Heart left ventricle (tissue), 16 donors: ENCODE data around the gene ZNF177. TPM values are rescaled to one million over a fixed set of nuclear protein-coding genes. Genes with fewer than 3 reads are reported as not detected.

ENCODE experiments used
- ATAC-seq, 4 donors: fragments of 200-7000 bp; cut with Tn5 transposase; one replicate each; pipeline ENCODE4 v1.9.1; 2020 to 2022; ENCODE audit warnings: moderate library complexity in 4 of 4, mild to moderate bottlenecking in 3 of 4, moderate number of reproducible peaks in 1 of 4
- DNase-seq, 5 donors: peaks; one replicate each; pipeline ENCODE4 v3.0.0-alpha.2; 2020
- H3K27ac ChIP-seq, 12 donors: fragments of 200-600 bp; sonication (generic) in 4 of 12; one replicate each; pipeline versions ENCODE4 v1.5.0 to v1.8.0; 2016 to 2022; ENCODE audit warnings: mild to moderate bottlenecking in 2 of 12
- H3K27me3 ChIP-seq, 9 donors: fragments of 200-600 bp; sonication (generic) in 2 of 9; one replicate each; pipeline versions ENCODE4 v1.5.1 to v1.8.0; 2016 to 2022; ENCODE audit warnings: mild to moderate bottlenecking in 3 of 9
- H3K36me3 ChIP-seq, 9 donors: fragments of 200-600 bp; sonication (generic) in 2 of 9; one replicate each; pipeline versions ENCODE4 v1.5.0 to v1.8.0; 2018 to 2022; ENCODE audit warnings: mild to moderate bottlenecking in 2 of 9
- H3K4me1 ChIP-seq, 12 donors: fragments of 200-600 bp; sonication (generic) in 4 of 12; one replicate each; pipeline versions ENCODE4 v1.5.0 to v1.8.0; 2016 to 2022; ENCODE audit warnings: mild to moderate bottlenecking in 3 of 12
- H3K4me3 ChIP-seq, 12 donors: fragments of 200-600 bp; sonication (generic) in 4 of 12; one replicate each; pipeline versions ENCODE4 v1.5.0 to v1.8.0; 2017 to 2022; ENCODE audit warnings: mild to moderate bottlenecking in 9 of 12, moderate library complexity in 4 of 12
- H3K9me3 ChIP-seq, 12 donors: fragments of 200-600 bp; sonication (generic) in 4 of 12; one replicate each; pipeline versions ENCODE4 v1.5.0 to v1.8.0; 2016 to 2022; ENCODE audit warnings: mild to moderate bottlenecking in 1 of 12
- CTCF ChIP-seq, 12 donors: fragments of 200-600 bp; sonication (generic) in 4 of 12; IDR thresholded peaks; one replicate each; pipeline versions ENCODE4 v1.5.0 to v1.8.0; 2018 to 2022; ENCODE audit warnings: antibody characterized with exemption in 12 of 12, mild to moderate bottlenecking in 5 of 12
- POLR2A ChIP-seq, 2 donors: fragments of 450-650 bp; IDR thresholded peaks; one replicate each; pipeline ENCODE4 v1.6.1; 2017; ENCODE audit warnings: antibody characterized with exemption in 2 of 2, mild to moderate bottlenecking in 2 of 2, moderate library complexity in 2 of 2
- WGBS, 4 donors: extraction: QIAGEN DNeasy Blood & Tissue Kit in 2 of 4; methylation state at CpG; one replicate each; pipeline versions ENCODE4 v1.1.5 to v1.1.7; 2013 to 2018; 5-methylcytosine and 5-hydroxymethylcytosine counted together
- intact Hi-C, 10 donors: fragments of 100-400 bp; cut with DNase I; formaldehyde crosslinking; loops; one replicate each; pipeline versions ENCODE4 v1.11.1 to v1.14.2; 2022
- polyA plus RNA-seq, 2 donors: library from polyadenylated mRNA; stranded (reverse); fragments of 200-250 nt; gene quantifications; one replicate each; pipeline ENCODE4 v1.2.3, GENCODE V29; 2013
- total RNA-seq, 9 donors: library from RNA; depleted of rRNA in 2 of 9; stranded (reverse); fragments of >200 nt in 2 of 9; fragmentation: NEBNext Ultra II Directional in 3 of 9; extraction: Animal tissue kit (Norgen Biotek cat#: 25700) in 3 of 9; gene quantifications; one replicate each; pipeline versions ENCODE4 v1.1.0 to v1.2.4, GENCODE V29; 2016 to 2023
- donor health status: ischemic (EF 13 %, LVEDD 7.1; RV severe dilation, severe dysfunction).
- donor health status: healthy with polysubstance abuse.
- donor health status: DM: no; HTN: yes; CAD: no.
- donor health status: DM: no; HTN: no; CAD: no.
- donor health status: ischemic (EF 25% LVEDD 6.9; RV normal size, moderate dysfunction).
- donor health status: ischemic (EF 25% LVEDD 5.7; RV mildly dilated, moderate dysfunction).
- donor health status: healthy.
- donor health status: DM: yes; HTN: yes; CAD: no.
- donor health status: ischemic (EF 35%, LVEDD 5.7; RV mildly dilated, moderate dysfunction).
- donor health status: nonischemic (EF 11% LVEDD 7.7; RV severe dilation, severe dysfunction).
- donor health status: DM: yes; HTN: yes; CAD: no.
- donor health status: PGD.
- donor health status: ischemic (EF 29% LVEDD 5.4; RV normal size, mild dysfunction).
- donor health status: nonischemic (EF 23%, LVEDD 6.1; RV moderate dilation, normal function).

ZNF177 gene
- total and polyA plus RNA-seq, 11 donors: 1.0 to 4.6 (median 1.8) TPM

- no peak for TF ChIP-seq CTCF (IDR thresholded peaks at IDR 0.05)
- TF ChIP-seq POLR2A (IDR thresholded peaks at IDR 0.05): no peak
- Histone ChIP-seq H3K4me1 (no peaks in the 10 kb centered on the region), H3K36me3 (peaks cover 3 to 90% (median 9%) of the 10 kb centered on the region in 9 donors), H3K9me3 (peaks cover 10 to 100% (median 98%) of the 10 kb centered on the region in 12 donors), H3K27ac (no peak overlapping the region), H3K27me3 (no peaks in the 10 kb centered on the region), H3K4me3 (no peak overlapping the region)
- ATAC-seq (no peak), DNase-seq (no peak)
- intact Hi-C loops: loop anchor here in 1 of 10 donors (10.0 kb wide), 1 partner anchor 46 kb away; no protein-coding TSS in a partner anchor
- WGBS, 4 donors: 96 to 98% (median 97%) methylated on average over 22 of the region's 22 CpGs
Measured at GRCh38 chr19:9348671-9349070, 14.1 kb upstream of the ZNF177 start.

- peaks cover 0 to 98% (median 4%) of the 10 kb centered on the region in 9 donors for H3K36me3 ChIP-seq
- no peak overlapping the region for H3K4me3 ChIP-seq
- TF ChIP-seq POLR2A (IDR thresholded peaks at IDR 0.05): no peak
- no peak for TF ChIP-seq CTCF (IDR thresholded peaks at IDR 0.05)
- no peak for ATAC-seq
- H3K9me3 ChIP-seq: peaks cover 0 to 100% (median 96%) of the 10 kb centered on the region in 12 donors
- no peaks in the 10 kb centered on the region for H3K4me1 ChIP-seq
- DNase-seq: no peak
- no peaks in the 10 kb centered on the region for H3K27me3 ChIP-seq
- 97 to 99% (median 98%) methylated on average over 2 of the region's 2 CpGs for WGBS, 4 donors
- intact Hi-C loops: no loop called here
- H3K27ac ChIP-seq: no peak overlapping the region
Measured at GRCh38 chr19:9352505-9352904, 10.3 kb upstream of the ZNF177 start.

GRCh38 chr19:9353011-9353410 is 9.8 kb upstream of the ZNF177 start:
- H3K36me3 ChIP-seq: peaks cover 0 to 98% (median 6%) of the 10 kb centered on the region in 9 donors
- H3K9me3 ChIP-seq: peaks cover 0 to 100% (median 96%) of the 10 kb centered on the region in 12 donors
- no peaks in the 10 kb centered on the region for H3K27me3 ChIP-seq
- DNase-seq (no peak), ATAC-seq (no peak)
- TF ChIP-seq POLR2A (IDR thresholded peaks at IDR 0.05) (no peak), CTCF (IDR thresholded peaks at IDR 0.05) (no peak)
- intact Hi-C loops: no loop called here
- H3K27ac ChIP-seq: no peak overlapping the region
- H3K4me3 ChIP-seq: no peak overlapping the region
- no peaks in the 10 kb centered on the region for H3K4me1 ChIP-seq

GRCh38 chr19:9354651-9355050 is 8.2 kb upstream of the ZNF177 start:
- Histone ChIP-seq H3K27me3 (no peaks in the 10 kb centered on the region), H3K36me3 (peaks cover 0 to 96% (median 13%) of the 10 kb centered on the region in 9 donors), H3K9me3 (peaks cover 0 to 100% (median 96%) of the 10 kb centered on the region in 12 donors), H3K27ac (no peak overlapping the region), H3K4me3 (no peak overlapping the region), H3K4me1 (no peaks in the 10 kb centered on the region)
- intact Hi-C loops: no loop called here
- TF ChIP-seq CTCF (IDR thresholded peaks at IDR 0.05) (no peak), POLR2A (IDR thresholded peaks at IDR 0.05) (no peak)
- DNase-seq (no peak), ATAC-seq (no peak)
- 78 to 93% (median 83%) methylated on average over 2 of the region's 2 CpGs for WGBS, 4 donors
